ENCODE measurements around the gene MEAK7.

Gene MEAK7

DNA sequence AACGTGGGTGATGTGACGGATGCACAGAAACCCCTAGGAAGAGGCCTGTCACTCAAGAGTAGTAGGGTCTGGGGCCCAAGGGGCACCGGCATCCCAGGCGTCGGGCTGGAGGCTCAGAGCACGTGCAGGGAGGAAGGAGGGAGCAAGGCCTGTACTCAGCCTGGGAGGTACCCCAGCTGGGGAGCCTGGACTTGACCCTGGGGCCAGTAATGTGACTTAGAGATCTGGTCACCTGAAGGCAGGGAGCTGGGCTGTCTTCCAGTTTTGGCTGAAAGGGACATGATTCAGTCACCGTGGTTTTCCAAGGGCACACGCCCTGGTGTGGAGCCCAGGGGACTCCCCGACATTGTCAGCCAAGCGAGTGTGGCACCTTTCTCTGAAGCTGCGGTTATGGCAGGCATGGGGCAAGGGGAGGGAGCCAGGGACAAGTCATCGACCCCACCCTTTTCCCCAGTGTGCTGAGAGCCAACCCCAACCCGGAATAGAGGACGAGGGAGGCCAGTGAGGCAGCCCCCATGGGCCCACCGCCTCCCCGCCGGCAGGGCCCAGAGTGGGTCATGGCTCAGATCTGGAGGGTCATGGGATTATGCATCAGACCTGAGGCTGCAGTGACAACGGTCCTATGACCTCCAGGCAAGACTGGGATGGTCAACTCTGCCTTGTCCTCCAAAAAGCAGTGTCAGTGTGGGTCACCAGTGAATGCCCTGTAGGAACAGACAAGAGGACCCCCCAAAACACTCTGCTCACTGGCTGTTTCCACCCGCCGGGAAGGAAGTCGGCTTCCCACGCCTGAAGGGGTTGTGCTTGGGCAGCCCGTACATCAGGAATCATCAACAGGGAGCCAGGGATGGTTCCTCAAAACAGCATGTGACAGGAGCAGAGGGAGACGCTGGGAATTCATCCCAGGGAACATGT is 41.9 kb downstream of the MEAK7 start:
- peak; percentile 43 for DNase-seq

GRCh38 chr16:84461413-84462295 is 42.8 kb downstream of the MEAK7 start:
- peak; percentile 38 for DNase-seq

- DNase-seq: no peak
These were observed 43.4 kb downstream of the MEAK7 start for GRCh38 chr16:84461029-84461412.

- DNase-seq: peak; percentile 40
These were observed 43.9 kb downstream of the MEAK7 start for GRCh38 chr16:84460406-84461028.

DNA sequence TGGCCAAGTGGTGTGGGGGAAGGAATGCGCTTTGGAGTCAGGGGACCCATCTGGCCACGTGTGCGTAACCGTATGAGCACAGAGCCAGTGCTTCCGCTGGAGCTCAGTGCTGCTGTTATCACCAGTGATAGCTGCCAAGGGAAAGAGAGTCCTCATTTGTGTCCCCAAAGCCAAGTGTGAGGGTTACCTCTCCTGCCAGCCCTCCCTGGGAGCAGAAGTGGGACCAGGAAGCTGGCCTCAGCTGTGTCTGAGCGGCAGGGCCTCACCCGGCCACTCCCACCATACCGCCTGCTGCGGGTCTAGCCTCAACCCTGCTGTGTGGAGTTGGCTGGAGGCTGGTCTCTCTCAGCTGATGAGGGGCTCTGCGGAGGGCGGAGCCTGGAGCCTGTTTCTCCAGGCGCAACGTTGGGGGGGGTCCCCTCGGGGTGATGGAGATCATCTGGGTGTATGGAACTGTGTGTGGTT is 44.5 kb downstream of the MEAK7 start:
- DNase-seq: peak; percentile 13

DNA sequence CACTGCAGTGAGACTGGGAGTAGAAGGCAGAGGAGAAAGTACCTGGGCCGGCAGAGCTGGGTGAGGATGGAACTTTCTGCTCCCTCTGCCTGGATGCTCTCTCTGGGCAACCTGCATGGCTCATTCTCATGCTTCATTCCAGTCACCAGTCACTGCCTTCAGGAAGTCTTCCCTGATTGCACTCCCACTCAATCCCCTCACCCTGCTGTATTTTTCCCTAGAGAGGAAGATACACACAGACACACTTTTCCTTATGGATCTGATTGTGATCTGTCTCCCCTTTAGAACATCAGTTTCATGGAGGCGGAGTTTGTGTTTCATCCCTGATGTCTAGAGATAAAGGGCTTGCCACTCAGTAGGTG is 44.9 kb downstream of the MEAK7 start:
- DNase-seq: no peak

DNA sequence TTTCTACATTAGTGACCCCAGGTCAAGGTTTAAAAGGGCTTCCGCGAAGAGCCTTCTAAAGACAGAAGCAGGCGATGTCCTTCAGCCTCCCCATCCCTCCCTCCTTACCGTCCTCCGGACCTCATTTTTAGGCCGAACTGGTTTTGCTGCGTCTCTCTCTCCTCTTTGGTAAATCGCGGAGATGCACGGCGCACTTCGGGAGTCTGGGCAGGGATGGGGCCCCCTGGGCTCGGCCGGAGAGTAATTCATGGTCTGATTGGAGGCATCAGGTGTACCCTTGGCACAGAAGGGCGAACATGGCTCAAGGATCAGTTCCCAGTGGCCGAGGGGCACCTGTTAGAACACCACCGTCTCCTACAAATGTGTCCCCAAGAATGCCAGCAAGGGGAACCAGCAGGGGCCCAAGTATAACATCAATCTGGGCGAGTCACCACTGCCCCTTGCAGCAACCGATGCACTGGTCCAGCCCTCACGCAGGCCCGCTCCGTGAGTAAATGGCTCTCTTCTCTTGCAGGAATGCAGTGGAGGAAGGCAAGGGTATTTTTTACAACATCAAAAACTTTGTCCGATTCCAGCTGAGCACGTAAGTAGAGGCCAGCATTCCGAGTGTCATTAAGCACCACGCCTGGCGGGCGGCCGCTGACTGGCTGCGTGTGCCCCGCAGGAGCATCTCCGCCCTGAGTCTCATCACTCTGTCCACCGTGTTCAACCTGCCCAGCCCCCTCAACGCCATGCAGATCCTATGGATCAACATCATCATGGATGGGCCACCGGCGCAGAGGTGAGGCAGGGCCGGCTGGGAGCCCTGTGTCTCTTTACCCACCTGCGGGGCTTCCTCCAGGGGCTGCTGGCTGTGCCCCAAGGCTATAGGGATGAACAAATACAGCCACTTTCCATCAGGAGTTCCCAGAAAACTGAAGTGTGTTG is 45.6 kb downstream of the MEAK7 start:
- peak; percentile 43 for DNase-seq

DNA sequence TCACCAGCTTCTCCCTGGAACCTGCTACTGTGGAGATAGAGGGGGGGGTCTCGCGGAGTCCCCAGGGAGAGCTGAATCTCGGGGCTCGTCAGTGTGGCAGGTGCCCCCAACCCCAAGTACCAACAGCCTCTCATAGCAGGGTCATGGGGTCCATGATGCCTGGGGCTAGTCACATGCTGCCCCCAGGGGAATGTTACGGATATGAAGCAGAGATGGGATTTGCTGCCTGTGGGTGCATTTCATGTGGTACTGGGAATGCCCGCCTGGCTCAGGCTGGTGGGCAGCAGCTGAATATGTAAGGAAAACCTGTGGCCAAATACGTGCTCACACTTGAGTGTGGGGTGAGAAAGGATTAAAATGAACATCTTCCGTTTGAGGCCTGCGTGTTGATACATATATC is 49.4 kb downstream of the MEAK7 start:
- DNase-seq: peak; percentile 17

Data from activated CD8-positive, alpha-beta memory T cell treated with anti-CD3 and anti-CD28 coated beads for 24 hours (primary cell).